ENCODE data around the gene MYH3. TPM values are rescaled to one million over a fixed set of nuclear protein-coding genes. Genes with fewer than 3 reads are reported as not detected.

MYH3 gene
- total RNA-seq, 1 experiment from 2014 or later, result 1.6 TPM

DNA sequence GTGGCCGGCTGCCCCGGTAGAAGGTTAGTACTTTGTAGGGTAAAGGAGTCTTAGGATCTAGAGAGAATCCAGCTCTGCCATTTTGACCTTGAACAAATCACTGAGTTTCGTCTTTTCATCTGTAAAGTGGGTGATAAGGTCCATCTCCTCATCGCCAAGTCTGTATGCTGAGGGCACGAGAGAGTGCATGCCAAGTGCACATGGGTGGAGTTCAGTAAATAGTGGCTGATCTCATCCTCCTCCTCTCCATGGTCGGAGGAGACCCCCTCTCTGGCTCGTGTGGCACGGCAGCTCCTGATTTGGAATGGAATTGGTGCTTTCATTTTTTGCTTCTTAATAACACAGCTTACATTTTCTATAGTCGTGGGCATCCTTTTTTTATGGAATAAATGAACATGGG lies 30.7 kb downstream of the MYH3 start (continued):
- no peak for TF ChIP-seq TP53 (CRISPR knock-in tag; IDR thresholded peaks at IDR 0.05)
- no peak for TF ChIP-seq MYBL2 (CRISPR knock-in tag; IDR thresholded peaks at IDR 0.05)

DNA sequence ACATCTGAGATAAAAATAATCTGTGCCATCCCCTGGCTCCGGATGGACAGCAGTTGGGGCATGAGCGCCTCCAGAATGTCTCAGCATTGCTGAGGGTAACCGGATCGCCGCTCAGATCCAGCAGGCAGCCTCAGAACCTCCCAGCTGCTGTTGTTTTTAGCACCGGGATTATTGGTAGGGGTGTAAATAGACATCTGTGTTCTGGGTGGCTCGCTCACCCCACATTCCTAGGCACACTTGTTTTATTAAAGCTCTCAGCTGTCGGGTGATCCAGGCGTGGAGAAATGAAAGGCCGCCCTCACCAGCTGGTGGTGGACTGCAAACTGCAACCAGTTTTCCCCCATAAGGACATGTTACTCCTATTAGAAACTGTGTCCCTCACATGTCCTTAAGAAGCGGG lies 32.1 kb downstream of the MYH3 start:
- no peak for TF ChIP-seq GTF2I (CRISPR knock-in tag; conservative IDR thresholded peaks at IDR 0.05)
- no peak for TF ChIP-seq SMAD3 (CRISPR knock-in tag; IDR thresholded peaks at IDR 0.05; ENCODE audit: borderline replicate concordance)
- TF ChIP-seq PRRX2 (CRISPR knock-in tag; IDR thresholded peaks at IDR 0.05), result no peak
- TF ChIP-seq, protein P1, sequence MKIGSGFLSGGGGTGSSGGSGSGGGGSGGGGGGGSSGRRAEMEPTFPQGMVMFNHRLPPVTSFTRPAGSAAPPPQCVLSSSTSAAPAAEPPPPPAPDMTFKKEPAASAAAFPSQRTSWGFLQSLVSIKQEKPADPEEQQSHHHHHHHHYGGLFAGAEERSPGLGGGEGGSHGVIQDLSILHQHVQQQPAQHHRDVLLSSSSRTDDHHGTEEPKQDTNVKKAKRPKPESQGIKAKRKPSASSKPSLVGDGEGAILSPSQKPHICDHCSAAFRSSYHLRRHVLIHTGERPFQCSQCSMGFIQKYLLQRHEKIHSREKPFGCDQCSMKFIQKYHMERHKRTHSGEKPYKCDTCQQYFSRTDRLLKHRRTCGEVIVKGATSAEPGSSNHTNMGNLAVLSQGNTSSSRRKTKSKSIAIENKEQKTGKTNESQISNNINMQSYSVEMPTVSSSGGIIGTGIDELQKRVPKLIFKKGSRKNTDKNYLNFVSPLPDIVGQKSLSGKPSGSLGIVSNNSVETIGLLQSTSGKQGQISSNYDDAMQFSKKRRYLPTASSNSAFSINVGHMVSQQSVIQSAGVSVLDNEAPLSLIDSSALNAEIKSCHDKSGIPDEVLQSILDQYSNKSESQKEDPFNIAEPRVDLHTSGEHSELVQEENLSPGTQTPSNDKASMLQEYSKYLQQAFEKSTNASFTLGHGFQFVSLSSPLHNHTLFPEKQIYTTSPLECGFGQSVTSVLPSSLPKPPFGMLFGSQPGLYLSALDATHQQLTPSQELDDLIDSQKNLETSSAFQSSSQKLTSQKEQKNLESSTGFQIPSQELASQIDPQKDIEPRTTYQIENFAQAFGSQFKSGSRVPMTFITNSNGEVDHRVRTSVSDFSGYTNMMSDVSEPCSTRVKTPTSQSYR (CRISPR knock-in tag; IDR thresholded peaks at IDR 0.05), result no peak
- no peak for TF ChIP-seq ESRRA (CRISPR knock-in tag; IDR thresholded peaks at IDR 0.05; ENCODE audit: borderline replicate concordance)
- TF ChIP-seq NR2C2 (CRISPR knock-in tag; IDR thresholded peaks at IDR 0.05), result no peak
- no peak for TF ChIP-seq SMAD4 (CRISPR knock-in tag; IDR thresholded peaks at IDR 0.05)
- TF ChIP-seq ZNF317 (CRISPR knock-in tag; IDR thresholded peaks at IDR 0.05; ENCODE audit: borderline replicate concordance, low read depth), result no peak
- TF ChIP-seq, protein P2, sequence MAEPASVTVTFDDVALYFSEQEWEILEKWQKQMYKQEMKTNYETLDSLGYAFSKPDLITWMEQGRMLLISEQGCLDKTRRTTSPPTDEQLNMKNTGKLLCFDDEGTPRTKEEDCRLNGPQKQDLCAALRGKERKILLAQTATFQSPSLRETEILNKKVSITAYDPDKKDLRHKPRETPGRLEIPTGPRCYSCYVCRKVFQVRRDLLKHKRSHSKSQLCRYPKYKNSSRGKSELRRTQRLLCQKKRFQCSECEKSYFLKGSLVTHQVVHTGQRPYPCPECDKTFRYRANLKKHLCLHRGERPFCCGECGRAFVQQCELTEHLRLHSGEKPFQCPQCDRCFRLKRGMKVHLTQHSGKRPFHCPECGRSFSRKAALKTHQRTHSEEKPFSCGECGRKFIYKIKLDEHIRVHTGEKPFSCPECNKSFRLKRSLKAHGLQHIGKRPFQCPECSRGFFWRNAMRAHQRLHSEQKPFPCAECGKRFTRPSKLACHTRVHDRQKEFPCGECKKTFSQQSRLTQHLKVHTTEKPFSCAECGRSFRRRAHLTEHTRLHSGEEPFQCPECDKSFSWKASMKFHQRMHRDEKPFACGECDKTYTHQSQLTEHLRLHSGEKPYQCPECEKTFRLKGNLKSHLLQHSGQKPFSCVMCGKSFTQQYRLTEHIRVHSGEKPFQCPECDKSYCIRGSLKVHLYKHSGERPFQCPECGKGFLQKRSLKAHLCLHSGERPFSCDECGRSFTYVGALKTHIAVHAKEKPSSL (CRISPR knock-in tag; conservative IDR thresholded peaks at IDR 0.05), result no peak
- TF ChIP-seq, protein P3, sequence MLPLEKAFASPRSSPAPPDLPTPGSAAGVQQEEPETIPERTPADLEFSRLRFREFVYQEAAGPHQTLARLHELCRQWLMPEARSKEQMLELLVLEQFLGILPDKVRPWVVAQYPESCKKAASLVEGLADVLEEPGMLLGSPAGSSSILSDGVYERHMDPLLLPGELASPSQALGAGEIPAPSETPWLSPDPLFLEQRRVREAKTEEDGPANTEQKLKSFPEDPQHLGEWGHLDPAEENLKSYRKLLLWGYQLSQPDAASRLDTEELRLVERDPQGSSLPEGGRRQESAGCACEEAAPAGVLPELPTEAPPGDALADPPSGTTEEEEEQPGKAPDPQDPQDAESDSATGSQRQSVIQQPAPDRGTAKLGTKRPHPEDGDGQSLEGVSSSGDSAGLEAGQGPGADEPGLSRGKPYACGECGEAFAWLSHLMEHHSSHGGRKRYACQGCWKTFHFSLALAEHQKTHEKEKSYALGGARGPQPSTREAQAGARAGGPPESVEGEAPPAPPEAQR (CRISPR knock-in tag; IDR thresholded peaks at IDR 0.05), result no peak
- no peak for TF ChIP-seq ATF1 (CRISPR knock-in tag; IDR thresholded peaks at IDR 0.05)
- no peak for TF ChIP-seq FOXP1 (CRISPR knock-in tag; IDR thresholded peaks at IDR 0.05; ENCODE audit: borderline replicate concordance)
- TF ChIP-seq JUN (CRISPR knock-in tag; IDR thresholded peaks at IDR 0.05), result no peak
- TF ChIP-seq, protein P4, sequence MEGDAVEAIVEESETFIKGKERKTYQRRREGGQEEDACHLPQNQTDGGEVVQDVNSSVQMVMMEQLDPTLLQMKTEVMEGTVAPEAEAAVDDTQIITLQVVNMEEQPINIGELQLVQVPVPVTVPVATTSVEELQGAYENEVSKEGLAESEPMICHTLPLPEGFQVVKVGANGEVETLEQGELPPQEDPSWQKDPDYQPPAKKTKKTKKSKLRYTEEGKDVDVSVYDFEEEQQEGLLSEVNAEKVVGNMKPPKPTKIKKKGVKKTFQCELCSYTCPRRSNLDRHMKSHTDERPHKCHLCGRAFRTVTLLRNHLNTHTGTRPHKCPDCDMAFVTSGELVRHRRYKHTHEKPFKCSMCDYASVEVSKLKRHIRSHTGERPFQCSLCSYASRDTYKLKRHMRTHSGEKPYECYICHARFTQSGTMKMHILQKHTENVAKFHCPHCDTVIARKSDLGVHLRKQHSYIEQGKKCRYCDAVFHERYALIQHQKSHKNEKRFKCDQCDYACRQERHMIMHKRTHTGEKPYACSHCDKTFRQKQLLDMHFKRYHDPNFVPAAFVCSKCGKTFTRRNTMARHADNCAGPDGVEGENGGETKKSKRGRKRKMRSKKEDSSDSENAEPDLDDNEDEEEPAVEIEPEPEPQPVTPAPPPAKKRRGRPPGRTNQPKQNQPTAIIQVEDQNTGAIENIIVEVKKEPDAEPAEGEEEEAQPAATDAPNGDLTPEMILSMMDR (IDR thresholded peaks at IDR 0.05), result no peak
- Mint-ChIP-seq H3K4me1 (no peaks in the 10 kb centered on the region), H3K9me3 (no peaks in the 10 kb centered on the region), H3K27ac (no peak overlapping the region), H3K36me3 (0 out of 2 replicates have a peak, but pooled peaks cover 2% of the 10 kb centered on the region), H3K4me3 (no peak overlapping the region), H3K27me3 (ENCODE audit: low read depth) (no peaks in the 10 kb centered on the region)
- CTCF ChIA-PET, result no interaction called here
- POLR2A ChIA-PET, result no interaction called here
- no peak for ATAC-seq
- no peak for DNase-seq (ENCODE audit: low spot score)

DNA sequence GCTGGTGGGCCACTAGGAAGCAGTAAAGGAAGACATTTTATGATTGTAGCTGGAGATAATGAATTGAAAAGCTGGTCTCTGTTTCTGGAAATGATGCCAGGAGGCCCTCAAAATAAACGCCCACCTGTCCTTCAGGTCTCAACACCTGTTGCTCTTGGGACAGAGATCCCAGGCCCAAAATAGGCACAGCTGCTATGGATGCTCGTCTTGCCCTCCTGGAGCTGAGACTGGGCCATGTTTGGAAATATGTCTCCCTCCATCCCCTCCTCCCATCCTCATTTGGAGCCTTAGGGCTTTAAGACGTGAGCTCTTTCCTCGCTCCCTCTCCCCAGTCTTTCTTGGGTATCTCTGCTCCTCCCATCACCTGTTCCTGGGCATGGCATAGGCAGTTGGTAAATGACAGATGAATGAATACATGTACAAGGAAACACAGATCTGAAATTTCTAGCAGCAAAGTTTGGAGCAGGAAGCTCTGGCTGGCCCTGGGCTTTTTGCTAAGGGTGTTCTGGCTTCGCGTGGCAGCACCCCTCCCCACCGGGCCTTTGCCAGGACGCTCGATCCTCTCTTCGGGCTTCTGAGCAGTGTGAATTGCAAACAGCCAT lies 33.3 kb downstream of the MYH3 start:
- ChIA-PET POLR2A (no interaction called here), CTCF (interaction anchor here (1.4 to 2.0 kb wide), 2 partner anchors 9 to 328 kb away, joined by 5 to 6 read pairs; no protein-coding TSS in a partner anchor)
- DNase-seq (ENCODE audit: low spot score) (no peak), ATAC-seq (no peak)
- Mint-ChIP-seq H3K4me3 (no peak overlapping the region), H3K4me1 (no peaks in the 10 kb centered on the region), H3K27ac (no peak overlapping the region), H3K27me3 (ENCODE audit: low read depth) (no peaks in the 10 kb centered on the region), H3K9me3 (no peaks in the 10 kb centered on the region), H3K36me3 (no peaks in the 10 kb centered on the region)
- TF ChIP-seq RELA (CRISPR knock-in tag; IDR thresholded peaks at IDR 0.05; ENCODE audit: borderline replicate concordance) (no peak), NFATC4 (CRISPR knock-in tag; IDR thresholded peaks at IDR 0.05) (no peak)

Data from WTC11 (cell line).